ENCODE results near the gene NUDT5. TPM values are rescaled to one million over a fixed set of nuclear protein-coding genes. Genes with fewer than 3 reads are reported as not detected.

The NUDT5 gene
- total RNA-seq (2014; rRNA removed; shearing (Covaris generic); ENCODE audit: low replicate concordance), result 73.2 and 96.9 TPM in 2 replicates

- peaks cover 25% of the 10 kb centered on the region for H3K36me3 ChIP-seq (ENCODE audit: insufficient read depth, low read length)
- no peaks in the 10 kb centered on the region for H3K9me3 ChIP-seq (ENCODE audit: low read length)
- H3K4me3 ChIP-seq (ENCODE audit: low read length), result peak within 1 kb of the TSS; percentile 91
- H3K79me2 ChIP-seq (ENCODE audit: low read length), result peaks cover 92% of the 10 kb centered on the region
- H3K27ac ChIP-seq (ENCODE audit: low read length), result peak within 1 kb of the TSS; percentile 78
- H4K20me1 ChIP-seq (ENCODE audit: insufficient read depth, low read depth, low read length), result peaks cover 16% of the 10 kb centered on the region; the same call in 1 of the 2 replicates
- H3K4me1 ChIP-seq (ENCODE audit: low read length), result peaks cover 31% of the 10 kb centered on the region
- no peaks in the 10 kb centered on the region for H3K27me3 ChIP-seq (ENCODE audit: low read length)
- H2AFZ ChIP-seq (ENCODE audit: low read length), result peak within 1 kb of the TSS; percentile 88
- H3K9me2 ChIP-seq (replicated peaks; ENCODE audit: insufficient read depth, low read length), result no peaks in the 10 kb centered on the region
- H3K4me2 ChIP-seq (ENCODE audit: low read depth, low read length, poor library complexity, severe bottlenecking), result peak within 1 kb of the TSS; percentile 99
- DNase-seq, result peak; percentile 96
- peak within 1 kb of the TSS; percentile 86 for H3K9ac ChIP-seq (ENCODE audit: low read length)
These were observed at the start of gene NUDT5, which contains the start of gene CDC123 for GRCh38 chr10:12195603-12196506. NUDT5 (minus strand) TSS chr10:12195891; CDS start chr10:12186291, 9,600 bp downstream. CDC123 (plus strand) TSS chr10:12196188; CDS start chr10:12196246, 58 bp downstream.

GRCh38 chr10:12243864-12244620, 48.4 kb upstream of the NUDT5 start:
- H3K27me3 ChIP-seq (ENCODE audit: low read length), result no peaks in the 10 kb centered on the region
- H2AFZ ChIP-seq (ENCODE audit: low read length), result no peak overlapping the region
- no peaks in the 10 kb centered on the region for H3K9me2 ChIP-seq (replicated peaks; ENCODE audit: insufficient read depth, low read length)
- H3K4me3 ChIP-seq (ENCODE audit: low read length), result no peak overlapping the region
- peak; percentile 93 for DNase-seq
- H3K36me3 ChIP-seq (ENCODE audit: insufficient read depth, low read length), result peaks cover 33% of the 10 kb centered on the region
- no peak overlapping the region for H3K4me2 ChIP-seq (ENCODE audit: low read depth, low read length, poor library complexity, severe bottlenecking)
- H3K9ac ChIP-seq (ENCODE audit: low read length), result no peak overlapping the region
- H3K79me2 ChIP-seq (ENCODE audit: low read length), result peaks cover 19% of the 10 kb centered on the region
- H4K20me1 ChIP-seq (ENCODE audit: insufficient read depth, low read depth, low read length), result peaks cover 56% of the 10 kb centered on the region
- peaks cover 36% of the 10 kb centered on the region for H3K4me1 ChIP-seq (ENCODE audit: low read length)
- no peaks in the 10 kb centered on the region for H3K9me3 ChIP-seq (ENCODE audit: low read length)
- no peak overlapping the region for H3K27ac ChIP-seq (ENCODE audit: low read length)

- peaks cover 47% of the 10 kb centered on the region for H3K36me3 ChIP-seq (ENCODE audit: insufficient read depth, low read length)
- H3K9me2 ChIP-seq (replicated peaks; ENCODE audit: insufficient read depth, low read length), result no peaks in the 10 kb centered on the region
- no peak for DNase-seq
- no peaks in the 10 kb centered on the region for H3K9me3 ChIP-seq (ENCODE audit: low read length)
- H3K9ac ChIP-seq (ENCODE audit: low read length), result no peak overlapping the region
- no peak overlapping the region for H3K27ac ChIP-seq (ENCODE audit: low read length)
- H3K4me3 ChIP-seq (ENCODE audit: low read length), result no peak overlapping the region
- peaks cover 60% of the 10 kb centered on the region for H4K20me1 ChIP-seq (ENCODE audit: insufficient read depth, low read depth, low read length)
- H3K27me3 ChIP-seq (ENCODE audit: low read length), result no peaks in the 10 kb centered on the region
- peaks cover 24% of the 10 kb centered on the region for H3K79me2 ChIP-seq (ENCODE audit: low read length)
- H3K4me2 ChIP-seq (ENCODE audit: low read depth, low read length, poor library complexity, severe bottlenecking), result no peak overlapping the region
- peaks cover 36% of the 10 kb centered on the region for H3K4me1 ChIP-seq (ENCODE audit: low read length)
- H2AFZ ChIP-seq (ENCODE audit: low read length), result no peak overlapping the region
These were observed 46.3 kb upstream of the NUDT5 start for GRCh38 chr10:12241810-12242529.

- no peaks in the 10 kb centered on the region for H3K9me2 ChIP-seq (replicated peaks; ENCODE audit: insufficient read depth, low read length)
- no peak overlapping the region for H3K9ac ChIP-seq (ENCODE audit: low read length)
- no peak overlapping the region for H2AFZ ChIP-seq (ENCODE audit: low read length)
- no peak overlapping the region for H3K27ac ChIP-seq (ENCODE audit: low read length)
- H4K20me1 ChIP-seq (ENCODE audit: insufficient read depth, low read depth, low read length), result peaks cover 41% of the 10 kb centered on the region
- H3K4me2 ChIP-seq (ENCODE audit: low read depth, low read length, poor library complexity, severe bottlenecking), result no peak overlapping the region
- H3K27me3 ChIP-seq (ENCODE audit: low read length), result no peaks in the 10 kb centered on the region
- H3K79me2 ChIP-seq (ENCODE audit: low read length), result peaks cover 26% of the 10 kb centered on the region
- DNase-seq, result no peak
- no peak overlapping the region for H3K4me3 ChIP-seq (ENCODE audit: low read length)
- H3K9me3 ChIP-seq (ENCODE audit: low read length), result no peaks in the 10 kb centered on the region
- H3K4me1 ChIP-seq (ENCODE audit: low read length), result peaks cover 32% of the 10 kb centered on the region
- H3K36me3 ChIP-seq (ENCODE audit: insufficient read depth, low read length), result peaks cover 52% of the 10 kb centered on the region
These were observed 43.1 kb upstream of the NUDT5 start for GRCh38 chr10:12238821-12239220.

GRCh38 chr10:12237265-12238220, 41.9 kb upstream of the NUDT5 start:
- Histone ChIP-seq H3K27me3 (ENCODE audit: low read length) (no peaks in the 10 kb centered on the region), H3K79me2 (ENCODE audit: low read length) (peaks cover 26% of the 10 kb centered on the region), H3K36me3 (ENCODE audit: insufficient read depth, low read length) (peaks cover 59% of the 10 kb centered on the region), H2AFZ (ENCODE audit: low read length) (no peak overlapping the region), H3K4me1 (ENCODE audit: low read length) (peaks cover 19% of the 10 kb centered on the region), H4K20me1 (ENCODE audit: insufficient read depth, low read depth, low read length) (peaks cover 30% of the 10 kb centered on the region), H3K4me3 (ENCODE audit: low read length) (no peak overlapping the region), H3K9ac (ENCODE audit: low read length) (no peak overlapping the region), H3K9me2 (replicated peaks; ENCODE audit: insufficient read depth, low read length) (no peaks in the 10 kb centered on the region), H3K27ac (ENCODE audit: low read length) (no peak overlapping the region), H3K9me3 (ENCODE audit: low read length) (no peaks in the 10 kb centered on the region), H3K4me2 (ENCODE audit: low read depth, low read length, poor library complexity, severe bottlenecking) (no peak overlapping the region)
- DNase-seq, result no peak

- Histone ChIP-seq H3K9me2 (replicated peaks; ENCODE audit: insufficient read depth, low read length) (no peaks in the 10 kb centered on the region), H3K27me3 (ENCODE audit: low read length) (no peaks in the 10 kb centered on the region), H3K4me1 (ENCODE audit: low read length) (peaks cover 2% of the 10 kb centered on the region; the same call in 1 of the 2 replicates), H3K4me2 (ENCODE audit: low read depth, low read length, poor library complexity, severe bottlenecking) (no peak overlapping the region), H3K36me3 (ENCODE audit: insufficient read depth, low read length) (peaks cover 61% of the 10 kb centered on the region), H3K9me3 (ENCODE audit: low read length) (no peaks in the 10 kb centered on the region), H2AFZ (ENCODE audit: low read length) (no peak overlapping the region), H3K27ac (ENCODE audit: low read length) (no peak overlapping the region), H4K20me1 (ENCODE audit: insufficient read depth, low read depth, low read length) (peaks cover 12% of the 10 kb centered on the region), H3K79me2 (ENCODE audit: low read length) (peaks cover 10% of the 10 kb centered on the region; the same call in 1 of the 2 replicates), H3K9ac (ENCODE audit: low read length) (no peak overlapping the region), H3K4me3 (ENCODE audit: low read length) (no peak overlapping the region)
- no peak for DNase-seq
These were observed 40.1 kb upstream of the NUDT5 start for GRCh38 chr10:12235796-12236195.

- Histone ChIP-seq H3K27me3 (ENCODE audit: low read length) (no peaks in the 10 kb centered on the region), H4K20me1 (ENCODE audit: insufficient read depth, low read depth, low read length) (peaks cover 6% of the 10 kb centered on the region), H3K9me2 (replicated peaks; ENCODE audit: insufficient read depth, low read length) (no peaks in the 10 kb centered on the region), H3K9ac (ENCODE audit: low read length) (no peak overlapping the region), H3K27ac (ENCODE audit: low read length) (no peak overlapping the region), H3K36me3 (ENCODE audit: insufficient read depth, low read length) (peaks cover 59% of the 10 kb centered on the region), H3K4me1 (ENCODE audit: low read length) (no peaks in the 10 kb centered on the region), H3K4me2 (ENCODE audit: low read depth, low read length, poor library complexity, severe bottlenecking) (no peak overlapping the region), H3K9me3 (ENCODE audit: low read length) (no peaks in the 10 kb centered on the region), H3K79me2 (ENCODE audit: low read length) (0 out of 2 replicates have a peak, but pooled peaks cover 8% of the 10 kb centered on the region), H2AFZ (ENCODE audit: low read length) (no peak overlapping the region), H3K4me3 (ENCODE audit: low read length) (no peak overlapping the region)
- no peak for DNase-seq
These were observed 39.5 kb upstream of the NUDT5 start for GRCh38 chr10:12235116-12235694.
